GM12878 (cell line): ENCODE measurements around the gene SLC9A8. TPM values are rescaled to one million over a fixed set of nuclear protein-coding genes. Genes with fewer than 3 reads are reported as not detected.

ENCODE experiments used
- ATAC-seq: fragments of 200-7000 bp; cut with Tn5 transposase; 3 replicates; pipeline ENCODE4 v1.9.1; 2020; ENCODE audit warnings: mild to moderate bottlenecking, moderate library complexity
- BruUV-seq: library from RNA; stranded (reverse); fragments of 400-500 nt; replicated peaks from 2 replicates; lab custom pipeline; 2021; lab: Mats Ljungman, UMichigan
- CTCF ChIA-PET: fragments of 300-600 bp; sonication (Branson Sonifier 250); formaldehyde crosslinking; extraction: SDS; loops from one replicate; lab custom pipeline; 2021; ENCODE audit warnings: inconsistent platforms; lab: Yijun Ruan, JAX
- POLR2A ChIA-PET: fragments of 350-600 bp; formaldehyde crosslinking; extraction: SDS; loops from one replicate; lab custom pipeline; 2021; ENCODE audit warnings: inconsistent platforms; lab: Charles Lee
- RAD21 ChIA-PET: fragments of 300-600 bp; sonication (Branson Sonifier 250); formaldehyde crosslinking; loops from one replicate; lab custom pipeline; 2023; ENCODE audit warnings: antibody characterized with exemption; ENCODE audit not compliant: unreplicated experiment; lab: Charles Lee
- SMC1A ChIA-PET: fragments of 300-600 bp; sonication (Branson Sonifier 250); formaldehyde crosslinking; loops from one replicate; lab custom pipeline; 2023; ENCODE audit not compliant: unreplicated experiment, uncharacterized antibody; lab: Charles Lee
- DNase-seq: peaks from one replicate; pipeline ENCODE4 v3.0.0-alpha.2; 2011; ENCODE audit warnings: low read depth, low spot score
- FAIRE-seq: peaks from 3 replicates; lab custom pipeline; 2011; peaks lifted over from hg19 to GRCh38; lab: Jason Lieb, UNC
- H2AFZ ChIP-seq: 2 replicates; pipeline ENCODE4 v1.6.0; 2011; ENCODE audit warnings: low read depth, low read length, control low read depth; ENCODE audit not compliant: control insufficient read depth
- H3K27ac ChIP-seq: 2 replicates; pipeline ENCODE4 v1.5.1; 2011; ENCODE audit warnings: control low read depth; ENCODE audit not compliant: control insufficient read depth, insufficient read depth
- H3K27me3 ChIP-seq, 2 experiments: replicated peaks in 1 of 2; 2 replicates each; pipeline versions ENCODE4 v1.6.0 to v1.6.1; 2011; ENCODE audit warnings: low read length in 1 of 2; ENCODE audit not compliant: control insufficient read depth in 2 of 2, insufficient read depth in 2 of 2
- H3K36me3 ChIP-seq, 2 experiments: 2 replicates each; pipeline ENCODE4 v1.5.1; 2011; ENCODE audit warnings: low read length in 1 of 2; ENCODE audit not compliant: control insufficient read depth in 2 of 2, insufficient read depth in 2 of 2
- H3K4me1 ChIP-seq: 2 replicates; pipeline ENCODE4 v1.6.1; 2011; ENCODE audit warnings: mild to moderate bottlenecking, low read length, moderate library complexity, mixed read lengths; ENCODE audit not compliant: control insufficient read depth, insufficient read depth
- H3K4me2 ChIP-seq: 2 replicates; pipeline ENCODE4 v1.6.0; 2011; ENCODE audit warnings: control low read depth; ENCODE audit not compliant: control insufficient read depth, insufficient read depth
- H3K4me3 ChIP-seq: fragments of 200-600 bp; sonication (generic); 2 replicates; pipeline ENCODE4 v1.5.1; 2016
- H3K79me2 ChIP-seq: 2 replicates; pipeline ENCODE4 v1.6.0; 2011; ENCODE audit warnings: low read length; ENCODE audit not compliant: control insufficient read depth, insufficient read depth
- H3K9ac ChIP-seq: 2 replicates; pipeline ENCODE4 v1.8.0; 2011; ENCODE audit warnings: low read length, control low read depth, mixed read lengths; ENCODE audit not compliant: control insufficient read depth, insufficient read depth
- H3K9me3 ChIP-seq: replicated peaks from 3 replicates; pipeline ENCODE4 v1.5.1; 2011; ENCODE audit warnings: mild to moderate bottlenecking, low read length; ENCODE audit not compliant: control insufficient read depth, insufficient read depth
- H4K20me1 ChIP-seq: 2 replicates; pipeline ENCODE4 v1.6.0; 2011; ENCODE audit not compliant: control insufficient read depth, insufficient read depth
- EED ChIP-seq: sonication (generic); IDR thresholded peaks from 2 replicates; pipeline ENCODE4 v1.6.1; 2016; ENCODE audit warnings: antibody characterized with exemption, low read depth
- GABPA ChIP-seq: IDR thresholded peaks from 2 replicates; pipeline ENCODE4 v1.6.1; 2014; ENCODE audit warnings: antibody characterized with exemption, low read depth, mild to moderate bottlenecking, inconsistent platforms
- IKZF1 ChIP-seq: fragments of 450-650 bp; conservative IDR thresholded peaks from 2 replicates; pipeline ENCODE4 v1.6.1; 2017; ENCODE audit warnings: antibody characterized with exemption, mild to moderate bottlenecking
- IKZF2 ChIP-seq, 2 experiments: fragments of 450-650 bp; IDR thresholded peaks; 2 replicates each; pipeline ENCODE4 v1.6.1; 2017; ENCODE audit warnings: mild to moderate bottlenecking in 2 of 2, moderate library complexity in 2 of 2
- MTA3 ChIP-seq: IDR thresholded peaks from 2 replicates; pipeline ENCODE4 v1.6.1; 2012; ENCODE audit warnings: low read length, inconsistent platforms, borderline replicate concordance
- PAX8 ChIP-seq: fragments of 450-650 bp; IDR thresholded peaks from 2 replicates; pipeline ENCODE4 v1.6.1; 2017; ENCODE audit warnings: mild to moderate bottlenecking, moderate library complexity
- SIX5 ChIP-seq: IDR thresholded peaks from 2 replicates; pipeline ENCODE4 v1.6.1; 2011; ENCODE audit warnings: mild to moderate bottlenecking, low read depth, low read length, moderate library complexity; ENCODE audit not compliant: severe bottlenecking
- SPI1 ChIP-seq: IDR thresholded peaks from 2 replicates; pipeline ENCODE4 v1.6.1; 2011; ENCODE audit warnings: low read depth, mild to moderate bottlenecking, low read length, moderate library complexity, borderline replicate concordance; ENCODE audit not compliant: insufficient read depth
- ZNF274 ChIP-seq: IDR thresholded peaks from one replicate; pipeline ENCODE4 v1.8.0; 2011; ENCODE audit not compliant: insufficient read length, insufficient read depth
- WGBS: methylation state at CpG from one replicate; pipeline ENCODE4 v1.1.6; 2016; ENCODE audit warnings: low lambda C conversion rate; ENCODE audit not compliant: insufficient replicate concordance, insufficient coverage; ENCODE audit errors: missing lambda C conversion rate; 5-methylcytosine and 5-hydroxymethylcytosine counted together
- in situ Hi-C: fragments of 300-500 bp; cut with MboI; formaldehyde crosslinking; loops from 9 replicates; pipeline ENCODE4 v1.14.3; 2018; ENCODE audit warnings: mixed read lengths
- intact Hi-C: fragments of 100-400 bp; cut with micrococcal nuclease; formaldehyde crosslinking; loops from one replicate; pipeline ENCODE4 v1.14.2; 2022; ENCODE audit not compliant: unreplicated experiment
- polyA plus RNA-seq, 11 experiments: library from polyadenylated mRNA; depleted of rRNA in 4 of 11; unstranded in 6 of 11; stranded (reverse) in 5 of 11; fragments of >200 nt; fragmentation: Nextera tagmentation in 4 of 11; fragmentation: Illumina TruSeq in 1 of 11; extraction: Ambion mirVana in 4 of 11; extraction: Trizol in 1 of 11; gene quantifications; 1 replicate in 1 of 11; 2 replicates in 10 of 11; pipeline versions ENCODE4 v1.2.1 to v1.2.3, GENCODE V29; 2011 to 2016; ENCODE audit warnings: inconsistent platforms in 2 of 11, missing spikeins in 2 of 11, low read depth in 1 of 11
- total RNA-seq, 4 experiments: library from RNA; depleted of rRNA in 3 of 4; stranded (reverse); fragments of >200 nt in 3 of 4; fragmentation: Illumina TruSeq in 1 of 4; extraction: Trizol in 1 of 4; gene quantifications; 2 replicates each; pipeline versions ENCODE4 v1.2.1 to v1.2.3, GENCODE V29; 2013 to 2021

The SLC9A8 gene
- total and polyA plus RNA-seq, 10 of the 15 experiments (the other 5 are each of a cell fraction or from before 2014, with no cell fraction given): 0.40 to 15.5 (median 6.5) TPM

DNA sequence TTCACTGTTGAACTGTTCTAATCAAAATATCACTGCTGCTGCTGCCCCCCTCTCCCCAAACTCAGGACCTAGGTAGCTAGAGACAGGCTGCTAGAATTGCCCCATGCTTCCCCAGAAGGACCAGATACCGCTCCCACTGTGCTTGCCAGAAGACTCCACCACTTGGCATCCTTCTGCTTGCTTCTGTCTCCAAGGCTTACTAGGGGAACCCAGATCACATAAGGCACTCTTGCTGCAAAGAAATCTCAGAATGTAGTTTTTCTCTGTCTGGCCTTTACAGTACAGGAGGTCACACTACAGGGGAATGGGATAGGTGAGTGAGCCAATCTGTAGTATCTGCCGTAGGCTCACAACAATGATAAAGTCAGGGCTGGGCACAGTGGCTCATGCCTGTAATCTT lies 21.5 kb upstream of the SLC9A8 start:
- no peak overlapping the region for H3K4me2 ChIP-seq
- no peaks in the 10 kb centered on the region for H3K36me3 ChIP-seq
- no peak for ATAC-seq
- CTCF ChIA-PET: interaction anchor here (1.1 kb wide), 1 partner anchor 14 kb away, joined by 3 read pairs; no protein-coding TSS in a partner anchor
- RAD21 ChIA-PET: no interaction called here
- no peaks in the 10 kb centered on the region for H3K27me3 ChIP-seq
- H4K20me1 ChIP-seq: no peaks in the 10 kb centered on the region
- H3K27ac ChIP-seq: no peak overlapping the region
- H3K9ac ChIP-seq: no peak overlapping the region
- 50% methylated on average over 2 of the region's 2 CpGs for WGBS
- intact Hi-C loops: no loop called here
- no peak overlapping the region for H2AFZ ChIP-seq
- no peaks in the 10 kb centered on the region for H3K79me2 ChIP-seq
- POLR2A ChIA-PET: interaction anchor here (0.6 to 6.5 kb wide), 2 partner anchors 14 to 112 kb away, joined by 3 to 34 read pairs; no protein-coding TSS in a partner anchor
- no peak for TF ChIP-seq MTA3
- TF ChIP-seq SIX5: no peak
- TF ChIP-seq PAX8: no peak
- SMC1A ChIA-PET: interaction anchor here (0.6 to 2.7 kb wide), 2 partner anchors 11 to 15 kb away, joined by 3 to 6 read pairs; no protein-coding TSS in a partner anchor
- no peak for DNase-seq
- H3K9me3 ChIP-seq: no peaks in the 10 kb centered on the region; the same call in 2 of the 3 replicates
- in situ Hi-C loops: no loop called here
- H3K4me1 ChIP-seq: peaks cover 11% of the 10 kb centered on the region
- BruUV-seq: no TSS peak
- no peak overlapping the region for H3K4me3 ChIP-seq
- no peak for FAIRE-seq

DNA sequence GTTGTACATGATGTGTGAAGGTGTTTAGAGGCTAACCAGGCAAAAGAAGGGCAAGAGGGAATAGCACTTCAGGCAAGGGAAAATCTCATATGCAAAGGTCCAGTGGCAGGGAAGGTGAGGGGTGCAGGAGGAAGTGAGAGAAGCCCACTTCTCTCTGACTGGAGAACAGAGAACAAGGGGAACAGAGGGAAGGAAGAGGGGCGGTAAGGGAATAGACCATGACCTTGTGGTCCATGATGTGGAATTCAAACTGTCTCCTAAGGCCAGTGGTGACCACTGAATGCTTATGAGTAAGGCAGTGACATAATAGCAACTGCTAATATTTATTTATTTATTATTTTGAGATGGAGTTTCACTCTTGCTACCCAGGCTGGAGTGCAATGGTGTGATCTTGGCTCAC lies 20.6 kb upstream of the SLC9A8 start:
- 56% methylated on average over 1 of the region's 1 CpG for WGBS
- H2AFZ ChIP-seq: no peak overlapping the region
- FAIRE-seq: no peak
- ChIA-PET RAD21 (no interaction called here), SMC1A (interaction anchor here (1.4 to 2.7 kb wide), 2 partner anchors 10 to 54 kb away, joined by 4 to 6 read pairs; no protein-coding TSS in a partner anchor), CTCF (no interaction called here), POLR2A (interaction anchor here (0.6 kb wide), 1 partner anchor 151 kb away, joined by 3 read pairs; no protein-coding TSS in a partner anchor)
- no peak overlapping the region for H3K4me2 ChIP-seq
- no peaks in the 10 kb centered on the region for H3K36me3 ChIP-seq
- no peak overlapping the region for H3K27ac ChIP-seq
- H3K79me2 ChIP-seq: no peaks in the 10 kb centered on the region
- no peak overlapping the region for H3K4me3 ChIP-seq
- TF ChIP-seq SPI1 (peak; percentile 37; the same call in 1 of the 2 replicates), EED (peak; percentile 22; the same call in 1 of the 2 replicates), IKZF1 (peak; percentile 28; the same call in 1 of the 2 replicates), GABPA (no peak), IKZF2 (IDR thresholded peaks at IDR 0.05) (peak; percentile 51 to 56; a peak in 3 of 4 replicates), ZNF274 (no peak)
- no peaks in the 10 kb centered on the region for H4K20me1 ChIP-seq
- intact Hi-C loops (no loop called here), in situ Hi-C loops (no loop called here)
- H3K4me1 ChIP-seq: peaks cover 3% of the 10 kb centered on the region
- no peak; the same call in 2 of the 3 replicates for ATAC-seq
- no TSS peak for BruUV-seq
- H3K9me3 ChIP-seq: no peaks in the 10 kb centered on the region; the same call in 2 of the 3 replicates
- H3K9ac ChIP-seq: no peak overlapping the region
- no peak for DNase-seq
- H3K27me3 ChIP-seq: no peaks in the 10 kb centered on the region
